ENCODE data around the gene NFYB.

DNA sequence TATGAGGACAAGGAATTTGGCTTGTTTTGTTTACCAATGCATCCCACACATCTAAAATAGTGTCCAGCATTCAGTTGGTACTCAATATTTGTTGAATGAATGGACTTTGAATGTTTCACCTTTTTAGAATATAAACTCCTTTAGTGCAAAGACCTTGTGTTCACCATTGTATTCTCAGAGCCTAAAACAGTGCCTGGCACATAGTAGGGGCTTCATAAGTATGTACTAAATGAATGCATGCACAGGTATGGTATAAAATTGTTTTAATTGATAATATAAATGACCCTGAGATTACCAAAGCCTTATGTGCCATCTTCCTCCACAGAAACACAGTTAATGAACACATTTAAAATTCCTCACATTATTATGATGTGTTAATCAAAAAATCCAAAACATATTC is 5.0 kb upstream of the NFYB start:
- no peak for TF ChIP-seq POLR2AphosphoS5 (IDR thresholded peaks at IDR 0.05; ENCODE audit: low read depth)
- TF ChIP-seq, protein P1, sequence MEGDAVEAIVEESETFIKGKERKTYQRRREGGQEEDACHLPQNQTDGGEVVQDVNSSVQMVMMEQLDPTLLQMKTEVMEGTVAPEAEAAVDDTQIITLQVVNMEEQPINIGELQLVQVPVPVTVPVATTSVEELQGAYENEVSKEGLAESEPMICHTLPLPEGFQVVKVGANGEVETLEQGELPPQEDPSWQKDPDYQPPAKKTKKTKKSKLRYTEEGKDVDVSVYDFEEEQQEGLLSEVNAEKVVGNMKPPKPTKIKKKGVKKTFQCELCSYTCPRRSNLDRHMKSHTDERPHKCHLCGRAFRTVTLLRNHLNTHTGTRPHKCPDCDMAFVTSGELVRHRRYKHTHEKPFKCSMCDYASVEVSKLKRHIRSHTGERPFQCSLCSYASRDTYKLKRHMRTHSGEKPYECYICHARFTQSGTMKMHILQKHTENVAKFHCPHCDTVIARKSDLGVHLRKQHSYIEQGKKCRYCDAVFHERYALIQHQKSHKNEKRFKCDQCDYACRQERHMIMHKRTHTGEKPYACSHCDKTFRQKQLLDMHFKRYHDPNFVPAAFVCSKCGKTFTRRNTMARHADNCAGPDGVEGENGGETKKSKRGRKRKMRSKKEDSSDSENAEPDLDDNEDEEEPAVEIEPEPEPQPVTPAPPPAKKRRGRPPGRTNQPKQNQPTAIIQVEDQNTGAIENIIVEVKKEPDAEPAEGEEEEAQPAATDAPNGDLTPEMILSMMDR (IDR thresholded peaks at IDR 0.05; ENCODE audit: insufficient read depth, low read length): no peak
- TF ChIP-seq, protein P2, sequence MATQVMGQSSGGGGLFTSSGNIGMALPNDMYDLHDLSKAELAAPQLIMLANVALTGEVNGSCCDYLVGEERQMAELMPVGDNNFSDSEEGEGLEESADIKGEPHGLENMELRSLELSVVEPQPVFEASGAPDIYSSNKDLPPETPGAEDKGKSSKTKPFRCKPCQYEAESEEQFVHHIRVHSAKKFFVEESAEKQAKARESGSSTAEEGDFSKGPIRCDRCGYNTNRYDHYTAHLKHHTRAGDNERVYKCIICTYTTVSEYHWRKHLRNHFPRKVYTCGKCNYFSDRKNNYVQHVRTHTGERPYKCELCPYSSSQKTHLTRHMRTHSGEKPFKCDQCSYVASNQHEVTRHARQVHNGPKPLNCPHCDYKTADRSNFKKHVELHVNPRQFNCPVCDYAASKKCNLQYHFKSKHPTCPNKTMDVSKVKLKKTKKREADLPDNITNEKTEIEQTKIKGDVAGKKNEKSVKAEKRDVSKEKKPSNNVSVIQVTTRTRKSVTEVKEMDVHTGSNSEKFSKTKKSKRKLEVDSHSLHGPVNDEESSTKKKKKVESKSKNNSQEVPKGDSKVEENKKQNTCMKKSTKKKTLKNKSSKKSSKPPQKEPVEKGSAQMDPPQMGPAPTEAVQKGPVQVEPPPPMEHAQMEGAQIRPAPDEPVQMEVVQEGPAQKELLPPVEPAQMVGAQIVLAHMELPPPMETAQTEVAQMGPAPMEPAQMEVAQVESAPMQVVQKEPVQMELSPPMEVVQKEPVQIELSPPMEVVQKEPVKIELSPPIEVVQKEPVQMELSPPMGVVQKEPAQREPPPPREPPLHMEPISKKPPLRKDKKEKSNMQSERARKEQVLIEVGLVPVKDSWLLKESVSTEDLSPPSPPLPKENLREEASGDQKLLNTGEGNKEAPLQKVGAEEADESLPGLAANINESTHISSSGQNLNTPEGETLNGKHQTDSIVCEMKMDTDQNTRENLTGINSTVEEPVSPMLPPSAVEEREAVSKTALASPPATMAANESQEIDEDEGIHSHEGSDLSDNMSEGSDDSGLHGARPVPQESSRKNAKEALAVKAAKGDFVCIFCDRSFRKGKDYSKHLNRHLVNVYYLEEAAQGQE (IDR thresholded peaks at IDR 0.05; ENCODE audit: insufficient replicate concordance, low read depth): no peak
- no peak for TF ChIP-seq GABPA (IDR thresholded peaks at IDR 0.05; ENCODE audit: low read depth)

Measured in HL-60 (cell line).